Renal pelvis (tissue), 4 donors: Measurements from ENCODE around the gene CDH15. TPM values are rescaled to one million over a fixed set of nuclear protein-coding genes. Genes with fewer than 3 reads are reported as not detected.

Experiments used
- DNase-seq: peaks from one replicate; pipeline ENCODE4 v3.0.0-alpha.2; 2013
- polyA plus RNA-seq, 3 donors: library from polyadenylated mRNA; unstranded; fragments of 120-200 nt; gene quantifications; one replicate each; pipeline ENCODE4 v1.2.1, GENCODE V29; 2013; ENCODE audit not compliant: insufficient read length in 3 of 3

The CDH15 gene
- polyA plus RNA-seq, 3 donors, result 1.7 to 2.5 (median 2.3) TPM

GRCh38 chr16:89199241-89200123 lies 27.9 kb downstream of the CDH15 start:
- no peak for DNase-seq

- DNase-seq, result no peak
Measured at GRCh38 chr16:89200124-89200849, 28.7 kb downstream of the CDH15 start, which contains the start of gene SLC22A31. TSS of gene SLC22A31 (minus strand) at chr16:89200537. CDS start at chr16:89200501, 36 bp downstream.

GRCh38 chr16:89200850-89201411 lies 29.4 kb downstream of the CDH15 start:
- DNase-seq, result no peak

GRCh38 chr16:89201439-89202377 lies 30.2 kb downstream of the CDH15 start:
- DNase-seq, result peak; percentile 57

- no peak for DNase-seq
Measured at GRCh38 chr16:89202422-89203215, 31.1 kb downstream of the CDH15 start.

GRCh38 chr16:89207993-89208392 lies 36.4 kb downstream of the CDH15 start:
- no peak for DNase-seq

GRCh38 chr16:89209522-89210044 lies 38.0 kb downstream of the CDH15 start:
- DNase-seq, result no peak

DNA sequence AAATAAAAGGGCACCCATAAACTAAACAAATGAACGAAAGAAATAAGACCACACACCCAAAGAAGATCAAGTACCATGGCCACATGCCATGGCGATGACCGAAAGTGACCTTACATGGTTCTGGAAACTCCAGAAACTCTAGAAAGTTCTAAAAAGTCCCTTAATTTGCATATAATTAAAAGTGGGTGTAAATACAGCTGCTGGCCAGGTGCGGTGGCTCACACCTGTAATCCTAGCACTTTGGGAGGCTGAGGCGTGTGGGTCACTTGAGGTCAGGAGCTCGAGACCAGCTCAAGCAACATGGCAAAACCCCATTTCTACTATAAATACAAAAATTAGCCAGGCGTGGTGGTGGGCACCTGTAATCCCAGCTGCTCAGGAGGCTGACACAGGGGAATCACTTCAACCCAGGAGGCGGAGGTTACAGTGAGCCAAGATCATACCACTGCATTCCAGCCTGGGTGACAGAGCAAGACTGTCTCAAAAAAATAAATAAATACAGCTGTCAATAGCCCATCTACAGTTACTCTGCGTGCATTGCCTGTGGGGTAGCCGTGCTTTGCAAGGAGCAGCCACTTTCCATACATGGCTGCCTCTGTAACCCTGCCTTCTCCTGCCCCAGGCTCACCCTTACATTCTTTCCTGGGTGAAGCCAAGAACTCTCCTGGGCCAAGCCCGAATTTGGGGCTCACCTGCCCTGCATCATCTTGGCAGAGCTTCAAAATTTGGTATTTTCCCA lies 38.8 kb downstream of the CDH15 start:
- no peak for DNase-seq

GRCh38 chr16:89210904-89211515 lies 39.5 kb downstream of the CDH15 start:
- DNase-seq, result no peak

- peak; percentile 78 for DNase-seq
Measured at GRCh38 chr16:89216315-89217137, 45.0 kb downstream of the CDH15 start.

GRCh38 chr16:89217138-89217387 lies 45.5 kb downstream of the CDH15 start:
- no peak for DNase-seq

DNA sequence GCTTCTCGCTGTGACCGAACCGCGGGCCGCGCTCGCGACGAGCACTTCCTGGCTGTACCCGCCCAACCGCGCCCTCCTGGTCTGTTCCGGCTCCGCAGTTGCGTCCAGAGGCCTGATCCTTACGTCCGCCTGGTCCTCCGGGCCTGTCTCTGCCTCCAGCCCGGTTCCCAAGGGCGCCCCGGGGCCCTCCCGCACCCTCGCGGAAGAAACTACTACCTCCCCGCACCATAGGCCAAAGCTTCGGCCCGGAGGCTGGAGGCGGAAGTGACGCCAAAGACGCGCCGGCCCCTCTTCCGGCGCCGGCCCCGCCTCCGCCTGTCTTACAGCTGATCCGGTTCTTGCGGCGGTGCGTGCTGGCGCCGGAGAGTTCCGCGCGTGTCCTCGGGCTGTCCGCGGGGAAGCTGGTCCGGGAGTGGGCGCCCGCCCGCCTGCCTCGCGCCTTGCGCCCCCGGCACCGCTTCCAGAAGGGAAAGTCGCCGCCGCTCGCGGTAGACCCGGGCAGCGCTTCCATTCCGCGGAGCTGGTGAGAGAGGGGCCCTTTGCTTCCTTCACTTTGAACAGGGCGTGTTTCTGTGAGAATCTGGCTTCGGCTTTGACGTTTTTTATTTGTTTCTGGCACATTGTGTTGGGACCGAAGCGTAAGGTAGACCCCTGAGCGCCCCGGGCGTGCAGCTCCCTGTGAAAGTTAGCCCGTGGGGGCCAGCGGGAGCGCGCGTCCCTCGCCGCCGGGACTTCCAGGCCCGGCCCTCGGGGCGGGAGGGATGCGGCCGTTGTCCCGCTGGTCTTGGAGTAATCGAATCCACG lies 46.0 kb downstream of the CDH15 start, which contains the start of gene ZNF778:
TSS of gene ZNF778 (plus strand) at position 316 of the 804 bp plus-strand sequence. CDS start 3,425 bp downstream, outside the sequence.
- DNase-seq, result peak; percentile 81

DNA sequence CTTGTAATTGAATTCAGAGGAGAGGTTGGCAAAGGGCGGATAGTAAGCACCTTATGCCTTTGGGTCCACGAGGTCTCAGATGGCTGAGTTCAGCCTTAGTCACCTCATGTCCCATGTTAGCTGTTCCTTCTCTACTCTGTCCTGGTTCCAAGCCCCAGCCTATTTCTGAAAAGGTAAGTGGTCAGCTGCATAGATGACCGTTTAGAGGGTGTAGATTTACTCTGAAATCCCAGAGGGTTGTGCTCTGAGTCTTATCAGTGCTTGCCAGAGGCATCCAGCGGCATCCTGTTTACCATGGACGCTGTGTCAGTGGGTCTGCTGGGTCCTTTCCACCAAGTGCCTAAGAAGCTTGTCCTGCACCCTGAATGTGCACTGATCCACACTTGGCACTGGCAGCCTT lies 47.8 kb downstream of the CDH15 start:
- DNase-seq, result no peak

DNA sequence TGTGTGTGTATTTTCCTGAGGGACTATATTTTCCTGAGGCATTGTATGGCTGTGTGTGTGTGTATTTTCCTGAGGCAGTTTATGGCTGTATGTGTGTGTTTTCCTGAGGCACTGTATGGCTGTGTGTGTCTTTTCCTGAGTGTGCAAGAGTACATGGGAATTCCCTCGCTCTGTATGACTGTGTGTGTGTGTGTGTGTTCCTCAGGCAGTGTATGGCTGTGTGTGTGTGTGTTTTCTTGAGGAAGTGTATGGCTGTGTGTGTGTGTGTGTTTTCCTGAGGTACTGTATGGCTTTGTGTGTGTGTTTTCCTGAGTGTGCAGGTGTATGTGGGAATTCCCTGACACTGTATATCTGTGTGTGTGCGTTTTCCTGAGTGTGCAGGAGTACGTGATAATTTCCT lies 50.1 kb downstream of the CDH15 start:
- no peak for DNase-seq

GRCh38 chr16:89222931-89223330 lies 51.4 kb downstream of the CDH15 start:
- DNase-seq, result no peak

GRCh38 chr16:89224665-89225064 lies 53.1 kb downstream of the CDH15 start:
- no peak for DNase-seq

DNA sequence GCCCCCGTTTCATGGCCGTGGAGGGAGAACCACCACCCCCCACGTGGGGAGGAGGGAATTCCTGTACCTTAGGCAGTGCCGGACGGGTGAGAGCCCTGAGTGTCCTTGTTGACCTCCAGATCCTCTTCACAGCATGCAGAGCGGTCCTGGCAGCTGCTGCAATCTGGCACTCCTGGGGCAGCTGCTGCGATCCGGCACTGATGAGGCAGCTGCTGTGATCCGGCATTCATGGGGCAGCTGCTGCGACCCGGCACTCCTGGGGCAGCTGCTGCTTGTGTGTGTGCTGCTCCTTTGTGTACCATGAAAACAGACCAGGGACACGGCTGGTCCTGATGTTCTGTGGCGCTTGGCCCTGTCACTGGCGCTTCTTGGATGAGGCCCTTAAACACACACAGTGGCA lies 58.7 kb downstream of the CDH15 start:
- DNase-seq, result no peak

DNA sequence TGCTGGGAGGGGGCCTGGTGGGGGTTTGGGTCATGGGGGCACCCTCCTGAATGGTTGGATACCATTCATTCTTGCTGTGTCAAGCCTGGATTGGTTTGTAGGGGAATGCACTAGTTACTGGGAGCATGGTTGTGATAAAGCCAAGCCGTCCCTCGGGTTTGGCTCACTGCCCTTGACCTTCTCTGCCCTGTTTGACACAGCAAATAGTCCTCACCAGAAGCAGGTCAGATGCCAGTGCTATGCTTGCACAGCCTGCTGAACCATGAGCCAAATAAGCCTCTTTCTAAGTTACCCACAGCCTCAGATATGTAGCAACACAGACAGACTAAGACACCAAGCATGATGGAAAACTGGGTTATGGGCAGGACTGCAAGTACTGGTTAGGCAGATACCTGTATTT lies 60.6 kb downstream of the CDH15 start:
- DNase-seq, result no peak
